SK-N-SH (cell line): Measurements from ENCODE around the gene TRPM2. TPM values are rescaled to one million over a fixed set of nuclear protein-coding genes. Genes with fewer than 3 reads are reported as not detected.

ENCODE experiments used
- CTCF ChIA-PET: fragments of 300-600, 350-600 bp; formaldehyde crosslinking; extraction: SDS; loops from one replicate; lab custom pipeline; 2021; lab: Yijun Ruan, JAX
- POLR2A ChIA-PET: fragments of 350-600 bp; sonication (Branson Sonifier 250); formaldehyde crosslinking; extraction: SDS; loops from one replicate; lab custom pipeline; 2020; ENCODE audit warnings: antibody characterized with exemption, inconsistent platforms; lab: Yijun Ruan, JAX
- DNase-seq: peaks from one replicate; pipeline ENCODE4 v3.0.0; 2012
- H2AFZ ChIP-seq: fragments of 200-600 bp; sonication (generic); 2 replicates; pipeline ENCODE4 v1.8.1; 2016; ENCODE audit warnings: antibody characterized with exemption, mild to moderate bottlenecking, low read depth
- H3F3A ChIP-seq: fragments of 200-600 bp; sonication (generic); replicated peaks from 2 replicates; pipeline ENCODE3; 2016; ENCODE audit warnings: antibody characterized with exemption, mild to moderate bottlenecking; ENCODE audit not compliant: insufficient read depth
- H3K27ac ChIP-seq, 2 experiments: fragments of 200-500 bp in 1 of 2; fragments of 200-600 bp in 1 of 2; sonication (Bioruptor generic) in 1 of 2; sonication (generic), shearing (Covaris generic) in 1 of 2; 2 replicates each; pipeline versions ENCODE4 v1.5.1 to v1.6.1; 2014 to 2016; ENCODE audit warnings: low read depth in 2 of 2, inconsistent platforms in 1 of 2, low read length in 1 of 2, mild to moderate bottlenecking in 1 of 2, mixed read lengths in 1 of 2
- H3K27me3 ChIP-seq: fragments of 200-600 bp; sonication (generic), shearing (Covaris generic); 2 replicates; pipeline ENCODE4 v1.6.1; 2016; ENCODE audit warnings: mixed run types; ENCODE audit not compliant: insufficient read depth
- H3K36me3 ChIP-seq, 2 experiments: fragments of 200-500 bp in 1 of 2; fragments of 200-600 bp in 1 of 2; sonication (Bioruptor generic) in 1 of 2; sonication (generic) in 1 of 2; replicated peaks in 1 of 2; 2 replicates each; pipeline versions ENCODE3 to v1.5.1; 2014 to 2016; ENCODE audit warnings: low read length in 1 of 2, mild to moderate bottlenecking in 1 of 2; ENCODE audit not compliant: insufficient read depth in 2 of 2, control insufficient read depth in 1 of 2
- H3K4me1 ChIP-seq, 2 experiments: fragments of 200-500 bp in 1 of 2; fragments of 200-600 bp in 1 of 2; sonication (Bioruptor generic) in 1 of 2; sonication (generic), shearing (Covaris generic) in 1 of 2; 2 replicates each; pipeline versions ENCODE4 v1.5.1 to v1.6.1; 2014 to 2016; ENCODE audit warnings: low read depth in 1 of 2, low read length in 1 of 2, mixed run types in 1 of 2; ENCODE audit not compliant: insufficient read depth in 2 of 2, control insufficient read depth in 1 of 2
- H3K4me2 ChIP-seq: fragments of 200-600 bp; sonication (generic), shearing (Covaris generic); 2 replicates; pipeline ENCODE4 v1.6.1; 2017; ENCODE audit warnings: mixed run types
- H3K4me3 ChIP-seq, 2 experiments: fragments of 200-500 bp in 1 of 2; fragments of 200-600 bp in 1 of 2; sonication (Bioruptor generic) in 1 of 2; sonication (generic), shearing (Covaris generic) in 1 of 2; 2 replicates each; pipeline versions ENCODE4 v1.5.1 to v1.8.1; 2014 to 2016; ENCODE audit warnings: low read depth in 2 of 2, inconsistent platforms in 1 of 2, low read length in 1 of 2, mild to moderate bottlenecking in 1 of 2, mixed read lengths in 1 of 2, moderate library complexity in 1 of 2
- H3K79me2 ChIP-seq: fragments of 200-600 bp; sonication (generic); 2 replicates; pipeline ENCODE4 v1.8.1; 2017; ENCODE audit warnings: mild to moderate bottlenecking; ENCODE audit not compliant: insufficient read depth
- H3K9ac ChIP-seq: fragments of 200-600 bp; sonication (generic); 2 replicates; pipeline ENCODE4 v1.6.1; 2017; ENCODE audit warnings: mixed run types
- H3K9me2 ChIP-seq: fragments of 200-600 bp; sonication (generic); 2 replicates; pipeline ENCODE4 v1.6.1; 2017; ENCODE audit warnings: mixed run types
- H3K9me3 ChIP-seq: fragments of 200-600 bp; sonication (generic); 2 replicates; pipeline ENCODE4 v1.6.1; 2017; ENCODE audit warnings: mixed run types, mild to moderate bottlenecking, moderate library complexity
- H4K20me1 ChIP-seq: fragments of 200-600 bp; sonication (generic); 2 replicates; pipeline ENCODE4 v1.6.1; 2017; ENCODE audit warnings: mild to moderate bottlenecking, mixed run types; ENCODE audit not compliant: insufficient read depth
- FOXJ3 ChIP-seq: sonication (generic); formaldehyde crosslinking; IDR thresholded peaks from 2 replicates; pipeline ENCODE4 v1.5.1; 2020; ENCODE audit warnings: mild to moderate bottlenecking, missing genetic modification reagents
- GABPA ChIP-seq: IDR thresholded peaks from 2 replicates; pipeline ENCODE4 v1.4.0; 2012; ENCODE audit warnings: low read depth, mild to moderate bottlenecking
- GATA2 ChIP-seq: sonication (generic); formaldehyde crosslinking; IDR thresholded peaks from 2 replicates; pipeline ENCODE4 v1.5.0; 2020; ENCODE audit warnings: mild to moderate bottlenecking, missing genetic modification reagents
- MEF2A ChIP-seq: IDR thresholded peaks from 2 replicates; pipeline ENCODE4 v1.4.0; 2012; ENCODE audit warnings: low read depth, borderline replicate concordance
- RCOR1 ChIP-seq: fragments of 150-350 bp; IDR thresholded peaks from 2 replicates; pipeline ENCODE4 v1.6.1; 2017; ENCODE audit warnings: antibody characterized with exemption, low read length
- RXRA ChIP-seq: IDR thresholded peaks from 2 replicates; pipeline ENCODE4 v1.4.0; 2012; ENCODE audit warnings: low read depth, mild to moderate bottlenecking, borderline replicate concordance
- YY1 ChIP-seq: IDR thresholded peaks from 2 replicates; pipeline ENCODE4 v1.4.0; 2012; ENCODE audit warnings: low read depth, mild to moderate bottlenecking
- WGBS: methylation state at CpG from one replicate; pipeline ENCODE4 v1.1.6; 2017; ENCODE audit warnings: low lambda C conversion rate; 5-methylcytosine and 5-hydroxymethylcytosine counted together
- polyA plus RNA-seq, 3 experiments: library from polyadenylated mRNA; depleted of rRNA; stranded (reverse); fragments of >200 nt; gene quantifications; 2 replicates each; pipeline ENCODE4 v1.2.3, GENCODE V29; 2012
- TF ChIP-seq, protein P1 (sequence below): IDR thresholded peaks from 2 replicates; pipeline ENCODE4 v1.6.1; 2012; ENCODE audit warnings: mild to moderate bottlenecking, low read depth, low read length, moderate library complexity
- TF ChIP-seq, protein P2 (sequence below): fragments of 200-600 bp; sonication (generic); IDR thresholded peaks from 2 replicates; pipeline ENCODE4 v1.6.1; 2017; ENCODE audit warnings: antibody characterized with exemption, mild to moderate bottlenecking, moderate library complexity

The TRPM2 gene
- polyA plus RNA-seq, 1 of the 3 experiments (the other 2 are of a cell fraction), result not detected

DNA sequence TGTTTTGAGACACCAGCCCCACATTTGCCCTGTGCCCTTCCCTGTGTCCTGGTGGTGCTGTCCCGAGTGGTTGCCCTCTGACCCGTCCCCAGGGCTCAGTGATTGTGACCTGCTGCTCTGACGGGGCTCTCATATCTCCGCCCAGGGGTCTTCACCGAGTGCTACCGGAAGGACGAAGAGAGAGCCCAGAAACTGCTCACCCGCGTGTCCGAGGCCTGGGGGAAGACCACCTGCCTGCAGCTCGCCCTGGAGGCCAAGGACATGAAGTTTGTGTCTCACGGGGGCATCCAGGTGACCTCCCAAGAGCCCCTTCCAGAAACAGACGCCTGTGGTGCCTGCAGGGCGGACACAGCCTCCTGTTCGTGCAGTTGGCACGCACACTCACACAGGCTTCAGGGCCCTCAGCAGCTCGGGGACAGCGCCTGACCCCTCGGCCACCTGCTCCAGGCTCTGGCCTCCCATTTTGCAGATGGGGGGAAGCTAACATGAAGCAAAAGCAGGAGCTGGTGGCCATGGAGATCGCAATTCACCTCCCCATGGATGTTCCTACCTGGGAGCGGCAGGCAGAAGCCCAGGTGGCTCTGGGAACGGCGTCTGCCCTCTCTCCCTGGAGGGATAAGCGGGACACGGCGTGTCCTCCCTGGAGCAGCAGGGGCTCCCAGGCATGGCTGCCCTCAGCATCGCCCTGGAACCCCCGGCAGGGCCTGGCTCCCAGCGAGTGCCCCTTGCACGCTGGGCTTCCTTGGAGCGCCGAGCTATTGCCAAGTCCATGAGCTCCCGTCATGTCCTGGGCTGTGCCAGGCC is 45.9 kb downstream of the TRPM2 start:
- 54% methylated on average over 24 of the region's 33 CpGs for WGBS

More for the DNA sequence above, 45.9 kb downstream of the TRPM2 start:
- Histone ChIP-seq H3K27me3 (peaks cover 10% of the 10 kb centered on the region; the same call in 1 of the 2 replicates), H3F3A (peaks cover 12% of the 10 kb centered on the region), H3K36me3 (no peaks in the 10 kb centered on the region), H3K9me3 (no peaks in the 10 kb centered on the region), H2AFZ (no peak overlapping the region), H3K4me3 (no peak overlapping the region), H3K79me2 (no peaks in the 10 kb centered on the region), H3K4me2 (no peak overlapping the region), H3K4me1 (no peaks in the 10 kb centered on the region), H3K27ac (no peak overlapping the region), H3K9me2 (no peaks in the 10 kb centered on the region), H4K20me1 (no peaks in the 10 kb centered on the region), H3K9ac (no peak overlapping the region)
- DNase-seq, result peak; percentile 17
- POLR2A ChIA-PET, result no interaction called here
- TF ChIP-seq FOXJ3 (no peak), GABPA (no peak), RCOR1 (no peak), YY1 (no peak), MEF2A (no peak), RXRA (no peak), GATA2 (CRISPR knock-in tag) (no peak)
- TF ChIP-seq, protein P1, sequence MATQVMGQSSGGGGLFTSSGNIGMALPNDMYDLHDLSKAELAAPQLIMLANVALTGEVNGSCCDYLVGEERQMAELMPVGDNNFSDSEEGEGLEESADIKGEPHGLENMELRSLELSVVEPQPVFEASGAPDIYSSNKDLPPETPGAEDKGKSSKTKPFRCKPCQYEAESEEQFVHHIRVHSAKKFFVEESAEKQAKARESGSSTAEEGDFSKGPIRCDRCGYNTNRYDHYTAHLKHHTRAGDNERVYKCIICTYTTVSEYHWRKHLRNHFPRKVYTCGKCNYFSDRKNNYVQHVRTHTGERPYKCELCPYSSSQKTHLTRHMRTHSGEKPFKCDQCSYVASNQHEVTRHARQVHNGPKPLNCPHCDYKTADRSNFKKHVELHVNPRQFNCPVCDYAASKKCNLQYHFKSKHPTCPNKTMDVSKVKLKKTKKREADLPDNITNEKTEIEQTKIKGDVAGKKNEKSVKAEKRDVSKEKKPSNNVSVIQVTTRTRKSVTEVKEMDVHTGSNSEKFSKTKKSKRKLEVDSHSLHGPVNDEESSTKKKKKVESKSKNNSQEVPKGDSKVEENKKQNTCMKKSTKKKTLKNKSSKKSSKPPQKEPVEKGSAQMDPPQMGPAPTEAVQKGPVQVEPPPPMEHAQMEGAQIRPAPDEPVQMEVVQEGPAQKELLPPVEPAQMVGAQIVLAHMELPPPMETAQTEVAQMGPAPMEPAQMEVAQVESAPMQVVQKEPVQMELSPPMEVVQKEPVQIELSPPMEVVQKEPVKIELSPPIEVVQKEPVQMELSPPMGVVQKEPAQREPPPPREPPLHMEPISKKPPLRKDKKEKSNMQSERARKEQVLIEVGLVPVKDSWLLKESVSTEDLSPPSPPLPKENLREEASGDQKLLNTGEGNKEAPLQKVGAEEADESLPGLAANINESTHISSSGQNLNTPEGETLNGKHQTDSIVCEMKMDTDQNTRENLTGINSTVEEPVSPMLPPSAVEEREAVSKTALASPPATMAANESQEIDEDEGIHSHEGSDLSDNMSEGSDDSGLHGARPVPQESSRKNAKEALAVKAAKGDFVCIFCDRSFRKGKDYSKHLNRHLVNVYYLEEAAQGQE, result no peak
- TF ChIP-seq, protein P2, sequence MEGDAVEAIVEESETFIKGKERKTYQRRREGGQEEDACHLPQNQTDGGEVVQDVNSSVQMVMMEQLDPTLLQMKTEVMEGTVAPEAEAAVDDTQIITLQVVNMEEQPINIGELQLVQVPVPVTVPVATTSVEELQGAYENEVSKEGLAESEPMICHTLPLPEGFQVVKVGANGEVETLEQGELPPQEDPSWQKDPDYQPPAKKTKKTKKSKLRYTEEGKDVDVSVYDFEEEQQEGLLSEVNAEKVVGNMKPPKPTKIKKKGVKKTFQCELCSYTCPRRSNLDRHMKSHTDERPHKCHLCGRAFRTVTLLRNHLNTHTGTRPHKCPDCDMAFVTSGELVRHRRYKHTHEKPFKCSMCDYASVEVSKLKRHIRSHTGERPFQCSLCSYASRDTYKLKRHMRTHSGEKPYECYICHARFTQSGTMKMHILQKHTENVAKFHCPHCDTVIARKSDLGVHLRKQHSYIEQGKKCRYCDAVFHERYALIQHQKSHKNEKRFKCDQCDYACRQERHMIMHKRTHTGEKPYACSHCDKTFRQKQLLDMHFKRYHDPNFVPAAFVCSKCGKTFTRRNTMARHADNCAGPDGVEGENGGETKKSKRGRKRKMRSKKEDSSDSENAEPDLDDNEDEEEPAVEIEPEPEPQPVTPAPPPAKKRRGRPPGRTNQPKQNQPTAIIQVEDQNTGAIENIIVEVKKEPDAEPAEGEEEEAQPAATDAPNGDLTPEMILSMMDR, result no peak
- CTCF ChIA-PET, result interaction anchor here (1.2 kb wide), 1 partner anchor 39 kb away, joined by 3 read pairs; no protein-coding TSS in a partner anchor
